GM23338 (cell line): ENCODE measurements around the gene GHRL.

Experiments
- EZH2 ChIP-seq: fragments of 200-600 bp; sonication (generic); IDR thresholded peaks from one replicate; pipeline ENCODE4 v1.8.0; 2017; ENCODE audit warnings: antibody characterized with exemption, mild to moderate bottlenecking, low read depth; ENCODE audit not compliant: unreplicated experiment
- EZH2phosphoT487 ChIP-seq: fragments of 200-600 bp; sonication (generic); IDR thresholded peaks from one replicate; pipeline ENCODE4 v1.8.1; 2018; ENCODE audit warnings: antibody characterized with exemption; ENCODE audit not compliant: unreplicated experiment

GRCh38 chr3:10294030-10294586 lies 1.4 kb upstream of the GHRL start:
- TF ChIP-seq EZH2phosphoT487 = no peak
- TF ChIP-seq EZH2 = no peak
